Stomach (tissue), 4 donors: Measurements from ENCODE around the gene PRDM16.

Source experiments
- EP300 ChIP-seq: sonication (generic); formaldehyde crosslinking; IDR thresholded peaks from one replicate; pipeline ENCODE4 v1.6.1; 2017; ENCODE audit warnings: antibody characterized with exemption
- POLR2A ChIP-seq, 4 donors: fragments of 450-650 bp; IDR thresholded peaks; one replicate each; pipeline ENCODE4 v1.6.1; 2016; ENCODE audit warnings: antibody characterized with exemption in 4 of 4, control low read depth in 2 of 4, mild to moderate bottlenecking in 1 of 4, moderate library complexity in 1 of 4
- POLR2AphosphoS5 ChIP-seq, 3 donors: sonication (generic); formaldehyde crosslinking; IDR thresholded peaks; one replicate each; pipeline ENCODE4 v1.6.1; 2016; ENCODE audit warnings: antibody characterized with exemption in 3 of 3

- TF ChIP-seq POLR2AphosphoS5 (IDR thresholded peaks at IDR 0.05) (no peak), EP300 (no peak), POLR2A (IDR thresholded peaks at IDR 0.05) (no peak)
Measured at GRCh38 chr1:3053366-3053980, 15.5 kb upstream of the PRDM16 start.
